Measurements from ENCODE around the gene ANXA2. TPM values are rescaled to one million over a fixed set of nuclear protein-coding genes. Genes with fewer than 3 reads are reported as not detected.

The ANXA2 gene
- polyA plus RNA-seq, 1 of the 3 experiments (the other 2 are of a cell fraction), result 4,669 TPM

DNA sequence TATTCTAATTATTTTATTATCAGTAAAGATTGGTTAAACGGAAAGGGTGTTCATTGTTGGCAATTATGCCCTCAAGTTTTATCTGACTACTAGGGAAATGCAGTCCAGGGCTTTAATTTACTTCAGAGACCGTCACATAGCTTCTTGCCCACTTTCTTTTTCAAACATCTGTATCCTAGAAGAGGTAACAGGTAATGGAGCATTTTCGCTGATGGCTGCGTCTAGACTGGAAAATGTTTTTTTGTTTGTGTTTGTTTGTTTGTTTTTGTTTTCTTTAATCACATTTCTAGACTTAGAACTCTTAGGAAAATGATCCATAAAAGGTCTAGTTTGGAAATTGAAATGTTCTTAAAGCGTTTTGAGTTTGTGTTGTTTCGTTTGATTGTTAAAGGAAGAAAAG lies 71.4 kb downstream of the ANXA2 start:
- POLR2A ChIA-PET, result no interaction called here
- WGBS (ENCODE audit: low lambda C conversion rate), result under 1% methylated on average over 6 of the region's 6 CpGs

GRCh38 chr15:60325905-60326304 lies 71.9 kb downstream of the ANXA2 start:
- no peaks in the 10 kb centered on the region for H3K36me3 ChIP-seq (replicated peaks in 1 of 2; ENCODE audit: control insufficient read depth in 1 of 2, insufficient read depth in 2 of 2, low read length in 1 of 2)
- TF ChIP-seq POLR2AphosphoS5 (IDR thresholded peaks at IDR 0.05; ENCODE audit: low read depth, low read length) (no peak), FOXM1 (IDR thresholded peaks at IDR 0.05; ENCODE audit: low read depth) (no peak), EZH2phosphoT487 (IDR thresholded peaks at IDR 0.05; ENCODE audit: borderline replicate concordance, low read depth) (no peak), YY1 (IDR thresholded peaks at IDR 0.05; ENCODE audit: low read depth) (no peak), MEF2A (IDR thresholded peaks at IDR 0.05; ENCODE audit: borderline replicate concordance, low read depth) (no peak)
- TF ChIP-seq, protein P1, sequence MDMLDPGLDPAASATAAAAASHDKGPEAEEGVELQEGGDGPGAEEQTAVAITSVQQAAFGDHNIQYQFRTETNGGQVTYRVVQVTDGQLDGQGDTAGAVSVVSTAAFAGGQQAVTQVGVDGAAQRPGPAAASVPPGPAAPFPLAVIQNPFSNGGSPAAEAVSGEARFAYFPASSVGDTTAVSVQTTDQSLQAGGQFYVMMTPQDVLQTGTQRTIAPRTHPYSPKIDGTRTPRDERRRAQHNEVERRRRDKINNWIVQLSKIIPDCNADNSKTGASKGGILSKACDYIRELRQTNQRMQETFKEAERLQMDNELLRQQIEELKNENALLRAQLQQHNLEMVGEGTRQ (IDR thresholded peaks at IDR 0.05; ENCODE audit: borderline replicate concordance, low read depth, low read length), result no peak
- TF ChIP-seq, protein P2, sequence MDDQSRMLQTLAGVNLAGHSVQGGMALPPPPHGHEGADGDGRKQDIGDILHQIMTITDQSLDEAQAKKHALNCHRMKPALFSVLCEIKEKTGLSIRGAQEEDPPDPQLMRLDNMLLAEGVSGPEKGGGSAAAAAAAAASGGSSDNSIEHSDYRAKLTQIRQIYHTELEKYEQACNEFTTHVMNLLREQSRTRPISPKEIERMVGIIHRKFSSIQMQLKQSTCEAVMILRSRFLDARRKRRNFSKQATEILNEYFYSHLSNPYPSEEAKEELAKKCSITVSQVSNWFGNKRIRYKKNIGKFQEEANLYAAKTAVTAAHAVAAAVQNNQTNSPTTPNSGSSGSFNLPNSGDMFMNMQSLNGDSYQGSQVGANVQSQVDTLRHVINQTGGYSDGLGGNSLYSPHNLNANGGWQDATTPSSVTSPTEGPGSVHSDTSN (IDR thresholded peaks at IDR 0.05), result no peak
- H2AFZ ChIP-seq (ENCODE audit: low read depth), result no peak overlapping the region
- H3F3A ChIP-seq (replicated peaks; ENCODE audit: insufficient read depth), result peaks cover 3% of the 10 kb centered on the region
- peaks cover 0 to 9% of the 10 kb centered on the region in 2 experiments; a peak in 2 of 4 replicates for H3K4me1 ChIP-seq (ENCODE audit: control insufficient read depth in 1 of 2, insufficient read depth in 2 of 2, low read depth in 1 of 2, low read length in 1 of 2)
- H3K79me2 ChIP-seq (ENCODE audit: insufficient read depth), result no peaks in the 10 kb centered on the region
- H3K4me2 ChIP-seq, result no peak overlapping the region
- no peaks in the 10 kb centered on the region for H3K9me3 ChIP-seq
- no peak overlapping the region for H3K9ac ChIP-seq
- DNase-seq, result no peak
- H3K4me3 ChIP-seq (ENCODE audit: low read depth in 2 of 2, low read length in 1 of 2), result no peak overlapping the region
- ChIA-PET CTCF (interaction anchor here (0.7 to 5.3 kb wide), 32 partner anchors 10 to 793 kb away, joined by 3 to 61 read pairs (median 6); no protein-coding TSS in a partner anchor), POLR2A (no interaction called here)
- no peaks in the 10 kb centered on the region for H4K20me1 ChIP-seq (ENCODE audit: insufficient read depth)
- whole genome bisulfite sequencing (ENCODE audit: low lambda C conversion rate), result 46% methylated on average over 6 of the region's 6 CpGs
- peaks cover 29% of the 10 kb centered on the region; the same call in 1 of the 2 replicates for H3K27me3 ChIP-seq (ENCODE audit: insufficient read depth)
- H3K27ac ChIP-seq (ENCODE audit: low read depth in 2 of 2, low read length in 1 of 2), result no peak overlapping the region
- H3K9me2 ChIP-seq, result no peaks in the 10 kb centered on the region

More for the DNA sequence above, 71.4 kb downstream of the ANXA2 start:
- Histone ChIP-seq H3K9me2 (no peaks in the 10 kb centered on the region), H4K20me1 (ENCODE audit: insufficient read depth) (no peaks in the 10 kb centered on the region), H3K9ac (no peak overlapping the region), H3K4me2 (no peak overlapping the region), H3K9me3 (no peaks in the 10 kb centered on the region), H3K27ac (ENCODE audit: low read depth in 2 of 2, low read length in 1 of 2) (no peak overlapping the region), H3K79me2 (ENCODE audit: insufficient read depth) (no peaks in the 10 kb centered on the region), H2AFZ (ENCODE audit: low read depth) (no peak overlapping the region), H3F3A (replicated peaks; ENCODE audit: insufficient read depth) (peaks cover 3% of the 10 kb centered on the region), H3K36me3 (replicated peaks in 1 of 2; ENCODE audit: control insufficient read depth in 1 of 2, insufficient read depth in 2 of 2, low read length in 1 of 2) (no peaks in the 10 kb centered on the region), H3K4me1 (ENCODE audit: control insufficient read depth in 1 of 2, insufficient read depth in 2 of 2, low read depth in 1 of 2, low read length in 1 of 2) (peaks cover 0 to 9% of the 10 kb centered on the region in 2 experiments; a peak in 2 of 4 replicates), H3K4me3 (ENCODE audit: low read depth in 2 of 2, low read length in 1 of 2) (no peak overlapping the region), H3K27me3 (ENCODE audit: insufficient read depth) (peaks cover 28% of the 10 kb centered on the region; the same call in 1 of the 2 replicates)
- DNase-seq, result no peak
- TF ChIP-seq EP300 (IDR thresholded peaks at IDR 0.05; ENCODE audit: borderline replicate concordance in 1 of 2, low read depth in 1 of 2, low read length in 1 of 2), result no peak
- no peak for TF ChIP-seq TCF12 (IDR thresholded peaks at IDR 0.05)
- TF ChIP-seq MEF2A (IDR thresholded peaks at IDR 0.05; ENCODE audit: borderline replicate concordance, low read depth), result no peak
- TF ChIP-seq FOXJ3 (CRISPR knock-in tag; IDR thresholded peaks at IDR 0.05), result no peak
- no peak for TF ChIP-seq MXI1 (IDR thresholded peaks at IDR 0.05; ENCODE audit: low read depth, low read length)
- CTCF ChIA-PET, result interaction anchor here (0.5 to 5.3 kb wide), 62 partner anchors 9 to 1513 kb away, joined by 3 to 61 read pairs (median 4); no protein-coding TSS in a partner anchor
